ENCODE data around the gene TRERF1. TPM values are rescaled to one million over a fixed set of nuclear protein-coding genes. Genes with fewer than 3 reads are reported as not detected.

The TRERF1 gene
- polyA plus RNA-seq, 1 donor (not counting 4 experiments of a cell fraction or from before 2014, with no cell fraction given), result 4.8 TPM

DNA sequence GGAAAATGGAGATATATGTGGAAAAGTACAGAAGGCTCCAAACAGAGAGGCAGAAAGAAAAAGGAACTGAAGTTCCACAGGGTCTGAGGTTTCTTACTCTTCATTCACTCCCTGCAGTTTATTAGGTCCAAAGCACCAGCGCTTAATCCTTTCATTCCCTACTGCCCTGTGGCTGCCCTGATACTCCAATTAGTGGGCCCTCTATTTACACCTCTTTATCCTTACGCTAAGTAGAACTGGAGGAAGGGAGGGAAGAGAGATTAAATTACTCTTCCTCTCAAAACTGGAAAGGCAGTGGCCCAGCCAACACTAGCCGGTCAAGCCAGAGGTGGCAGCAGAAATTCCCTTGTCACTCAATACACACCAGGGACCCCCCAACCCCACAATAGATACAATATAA, 20.4 kb downstream of the TRERF1 start:
- H3K4me2 ChIP-seq (ENCODE audit: control insufficient read depth, extremely low read depth, insufficient read depth, low read depth, low read length), result no peak overlapping the region
- H3K79me2 ChIP-seq (ENCODE audit: control insufficient read depth, insufficient read depth, low read length), result peaks cover 19% of the 10 kb centered on the region
- H3K9me3 ChIP-seq (ENCODE audit: control insufficient read depth, low read depth, low read length), result no peaks in the 10 kb centered on the region
- no peak overlapping the region for H2AFZ ChIP-seq (ENCODE audit: control insufficient read depth, low read length)
- no peak for TF ChIP-seq EZH2 (IDR thresholded peaks at IDR 0.05; ENCODE audit: low read length)
- TF ChIP-seq, protein P1, sequence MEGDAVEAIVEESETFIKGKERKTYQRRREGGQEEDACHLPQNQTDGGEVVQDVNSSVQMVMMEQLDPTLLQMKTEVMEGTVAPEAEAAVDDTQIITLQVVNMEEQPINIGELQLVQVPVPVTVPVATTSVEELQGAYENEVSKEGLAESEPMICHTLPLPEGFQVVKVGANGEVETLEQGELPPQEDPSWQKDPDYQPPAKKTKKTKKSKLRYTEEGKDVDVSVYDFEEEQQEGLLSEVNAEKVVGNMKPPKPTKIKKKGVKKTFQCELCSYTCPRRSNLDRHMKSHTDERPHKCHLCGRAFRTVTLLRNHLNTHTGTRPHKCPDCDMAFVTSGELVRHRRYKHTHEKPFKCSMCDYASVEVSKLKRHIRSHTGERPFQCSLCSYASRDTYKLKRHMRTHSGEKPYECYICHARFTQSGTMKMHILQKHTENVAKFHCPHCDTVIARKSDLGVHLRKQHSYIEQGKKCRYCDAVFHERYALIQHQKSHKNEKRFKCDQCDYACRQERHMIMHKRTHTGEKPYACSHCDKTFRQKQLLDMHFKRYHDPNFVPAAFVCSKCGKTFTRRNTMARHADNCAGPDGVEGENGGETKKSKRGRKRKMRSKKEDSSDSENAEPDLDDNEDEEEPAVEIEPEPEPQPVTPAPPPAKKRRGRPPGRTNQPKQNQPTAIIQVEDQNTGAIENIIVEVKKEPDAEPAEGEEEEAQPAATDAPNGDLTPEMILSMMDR (optimal IDR thresholded peaks at IDR 0.05 in 1 of 3, IDR thresholded peaks at IDR 0.05 in 1 of 3, conservative IDR thresholded peaks at IDR 0.05 in 1 of 3; ENCODE audit: extremely low read depth in 1 of 3, insufficient read depth in 2 of 3, low read length in 3 of 3), result no peak
- no peak overlapping the region for H3K27ac ChIP-seq (ENCODE audit: control insufficient read depth, insufficient read depth, low read length)
- H3K36me3 ChIP-seq (ENCODE audit: control insufficient read depth in 2 of 2, extremely low read depth in 1 of 2, insufficient read depth in 2 of 2, low read length in 2 of 2), result peaks cover 0 to 2% of the 10 kb centered on the region in 2 experiments
- no peak overlapping the region for H3K4me3 ChIP-seq (ENCODE audit: control insufficient read depth in 2 of 3, extremely low read depth in 1 of 3, insufficient read depth in 2 of 3, low read depth in 1 of 3, low read length in 3 of 3)
- no peaks in the 10 kb centered on the region for H3K4me1 ChIP-seq (ENCODE audit: control insufficient read depth, extremely low read depth, insufficient read depth, low read length)
- no peaks in the 10 kb centered on the region for H3K27me3 ChIP-seq (ENCODE audit: control insufficient read depth, extremely low read depth, insufficient read depth, low read length)
- dilution Hi-C loops (cut with MboI; ENCODE audit: extremely low pct_ligation_motif_present, low sequenced_read_pairs), result no loop called here
- H3K9me1 ChIP-seq (ENCODE audit: control insufficient read depth, extremely low read depth, insufficient read depth, low read length), result no peaks in the 10 kb centered on the region
- H3K9ac ChIP-seq (ENCODE audit: control insufficient read depth, extremely low read depth, insufficient read depth, low read length), result no peak overlapping the region
- FAIRE-seq, result no peak
- no peaks in the 10 kb centered on the region for H4K20me1 ChIP-seq (ENCODE audit: control insufficient read depth, extremely low read depth, insufficient read depth, low read length)
- DNase-seq (ENCODE audit: low read depth, low spot score), result no peak

DNA sequence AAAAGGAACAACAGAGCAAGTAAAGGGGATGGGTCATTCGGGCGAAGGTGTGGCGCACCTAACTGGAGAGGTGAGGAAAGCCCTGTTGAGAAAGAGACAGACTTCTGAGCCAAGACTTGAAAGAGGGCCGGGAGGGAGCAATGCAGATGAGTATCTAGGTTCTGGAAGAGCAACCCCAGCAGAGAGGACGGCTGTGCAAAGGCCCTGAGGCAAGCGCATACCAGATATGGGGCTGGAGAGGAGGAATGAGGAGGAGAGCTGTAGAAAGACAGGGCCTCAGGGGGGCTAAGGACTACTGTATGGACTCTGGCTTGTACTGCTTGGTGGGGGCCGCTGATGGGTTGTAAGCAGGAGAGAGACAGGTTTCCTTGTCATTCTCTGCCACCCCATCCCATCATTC, 21.9 kb downstream of the TRERF1 start:
- Histone ChIP-seq H3K4me3 (ENCODE audit: control insufficient read depth in 2 of 3, extremely low read depth in 1 of 3, insufficient read depth in 2 of 3, low read depth in 1 of 3, low read length in 3 of 3) (no peak overlapping the region), H4K20me1 (ENCODE audit: control insufficient read depth, extremely low read depth, insufficient read depth, low read length) (no peaks in the 10 kb centered on the region), H3K9me1 (ENCODE audit: control insufficient read depth, extremely low read depth, insufficient read depth, low read length) (peaks cover under 1% of the 10 kb centered on the region), H3K79me2 (ENCODE audit: control insufficient read depth, insufficient read depth, low read length) (peaks cover 20% of the 10 kb centered on the region), H3K27ac (ENCODE audit: control insufficient read depth, insufficient read depth, low read length) (no peak overlapping the region), H3K9ac (ENCODE audit: control insufficient read depth, extremely low read depth, insufficient read depth, low read length) (no peak overlapping the region), H3K27me3 (ENCODE audit: control insufficient read depth, extremely low read depth, insufficient read depth, low read length) (no peaks in the 10 kb centered on the region), H3K4me1 (ENCODE audit: control insufficient read depth, extremely low read depth, insufficient read depth, low read length) (peaks cover 2% of the 10 kb centered on the region), H3K36me3 (ENCODE audit: control insufficient read depth in 2 of 2, extremely low read depth in 1 of 2, insufficient read depth in 2 of 2, low read length in 2 of 2) (peaks cover 0 to 2% of the 10 kb centered on the region in 2 experiments), H3K4me2 (ENCODE audit: control insufficient read depth, extremely low read depth, insufficient read depth, low read depth, low read length) (no peak overlapping the region), H2AFZ (ENCODE audit: control insufficient read depth, low read length) (no peak overlapping the region), H3K9me3 (ENCODE audit: control insufficient read depth, low read depth, low read length) (no peaks in the 10 kb centered on the region)
- FAIRE-seq (no peak), DNase-seq (ENCODE audit: low read depth, low spot score) (no peak)
- TF ChIP-seq, protein P1 (optimal IDR thresholded peaks at IDR 0.05 in 1 of 3, IDR thresholded peaks at IDR 0.05 in 1 of 3, conservative IDR thresholded peaks at IDR 0.05 in 1 of 3; ENCODE audit: extremely low read depth in 1 of 3, insufficient read depth in 2 of 3, low read length in 3 of 3), result no peak
- TF ChIP-seq EZH2 (IDR thresholded peaks at IDR 0.05; ENCODE audit: low read length), result no peak
- dilution Hi-C loops (cut with MboI; ENCODE audit: extremely low pct_ligation_motif_present, low sequenced_read_pairs), result no loop called here

Measured in keratinocyte (primary cell).